ENCODE data around the gene PLXNA4. TPM values are rescaled to one million over a fixed set of nuclear protein-coding genes. Genes with fewer than 3 reads are reported as not detected.

The PLXNA4 gene
- total RNA-seq, 4 donors from 2014 or later = 4.8 to 19.7 (median 10.7) TPM

DNA sequence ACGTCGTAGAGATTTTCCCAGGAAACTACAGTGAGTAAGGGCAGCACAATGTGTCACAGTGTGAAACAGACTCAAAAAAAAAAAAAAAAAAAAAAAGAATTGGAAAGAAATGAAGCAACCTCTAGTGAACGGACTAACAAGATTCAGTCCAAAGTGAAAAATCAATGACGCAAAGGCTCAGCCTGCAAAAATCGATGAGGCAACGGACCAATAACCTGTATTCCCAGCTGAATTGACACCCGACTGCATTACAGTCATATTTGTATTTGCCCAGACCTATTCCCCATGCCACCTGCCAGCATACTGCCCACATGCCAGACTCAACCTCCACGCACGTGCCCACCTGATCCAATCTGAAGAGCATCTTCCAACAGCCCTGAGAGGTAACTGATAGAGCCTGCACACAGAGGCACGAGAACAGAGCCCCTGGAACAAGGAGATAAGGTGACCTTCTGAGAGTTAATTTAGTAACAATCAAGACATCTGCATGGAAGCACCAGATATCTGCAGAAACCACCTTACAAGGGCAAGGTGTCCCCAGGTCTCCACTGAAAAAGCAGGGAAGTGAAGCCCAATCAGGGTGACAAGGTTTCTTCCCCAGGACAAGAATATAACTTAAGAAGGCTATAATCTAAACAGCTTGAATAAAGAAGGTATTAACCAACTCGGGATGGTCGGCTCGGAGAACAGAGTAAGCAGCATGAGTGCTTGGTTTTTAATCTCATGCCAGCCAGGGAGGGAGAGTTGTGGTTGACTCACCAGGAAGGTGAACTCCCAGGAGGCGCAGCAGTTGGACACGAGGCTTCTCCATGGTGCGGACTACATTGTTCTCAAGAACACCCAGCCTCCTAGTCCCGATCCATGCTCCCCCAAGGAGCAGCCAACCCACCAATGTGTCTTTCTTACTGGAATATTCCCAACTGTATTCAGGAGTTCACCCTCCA, 48.5 kb downstream of the PLXNA4 start:
- Histone ChIP-seq H3K27me3 (no peaks in the 10 kb centered on the region), H3K4me1 (no peaks in the 10 kb centered on the region), H3K36me3 (no peaks in the 10 kb centered on the region), H3K9me3 (no peaks in the 10 kb centered on the region), H3K27ac (no peak overlapping the region), H3K4me3 (no peak overlapping the region)
- WGBS, 2 donors (ENCODE audit: low coverage in 1 of 2) = 82 to 94% methylated on average over 12 to 14 of the region's 17 CpGs
- ATAC-seq = no peak
- no peak for TF ChIP-seq POLR2AphosphoS5 (IDR thresholded peaks at IDR 0.05)

DNA sequence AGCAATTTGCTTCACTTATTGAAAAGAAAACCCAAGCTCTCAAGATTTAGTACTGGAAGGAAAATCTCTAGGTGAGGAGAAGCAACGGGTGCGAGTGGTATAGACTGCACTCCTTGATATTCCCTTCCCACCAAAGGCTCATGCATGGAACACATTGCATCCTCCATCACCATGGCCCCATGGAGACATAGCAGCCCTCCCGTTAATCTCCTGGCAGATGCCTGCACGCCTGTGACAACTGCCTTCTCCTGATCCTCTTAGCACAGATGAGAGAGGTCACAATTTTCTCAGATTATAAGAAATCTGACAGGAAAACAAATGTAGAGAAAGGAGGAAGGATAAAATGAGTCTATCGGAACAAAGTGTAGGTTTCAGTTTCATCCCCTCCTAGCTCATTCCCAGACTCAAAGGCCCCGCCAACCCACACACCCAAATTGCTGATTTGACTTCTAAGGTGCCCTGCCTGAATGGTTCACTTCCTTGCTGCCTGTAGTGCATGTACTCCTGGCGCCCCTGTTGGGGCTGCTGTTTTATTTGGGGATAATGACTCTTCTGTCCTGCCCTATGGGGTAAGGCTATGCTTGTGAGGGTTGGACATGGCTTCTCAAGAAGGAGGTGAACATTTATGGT, 50.0 kb downstream of the PLXNA4 start:
- H3K4me1 ChIP-seq = no peaks in the 10 kb centered on the region
- WGBS, 2 donors (ENCODE audit: low coverage in 1 of 2) = 74 to 94% methylated on average over 5 to 6 of the region's 7 CpGs
- TF ChIP-seq POLR2A (IDR thresholded peaks at IDR 0.05) (no peak), EP300 (IDR thresholded peaks at IDR 0.05) (no peak), POLR2AphosphoS5 (IDR thresholded peaks at IDR 0.05) (no peak)
- TF ChIP-seq, protein P1, sequence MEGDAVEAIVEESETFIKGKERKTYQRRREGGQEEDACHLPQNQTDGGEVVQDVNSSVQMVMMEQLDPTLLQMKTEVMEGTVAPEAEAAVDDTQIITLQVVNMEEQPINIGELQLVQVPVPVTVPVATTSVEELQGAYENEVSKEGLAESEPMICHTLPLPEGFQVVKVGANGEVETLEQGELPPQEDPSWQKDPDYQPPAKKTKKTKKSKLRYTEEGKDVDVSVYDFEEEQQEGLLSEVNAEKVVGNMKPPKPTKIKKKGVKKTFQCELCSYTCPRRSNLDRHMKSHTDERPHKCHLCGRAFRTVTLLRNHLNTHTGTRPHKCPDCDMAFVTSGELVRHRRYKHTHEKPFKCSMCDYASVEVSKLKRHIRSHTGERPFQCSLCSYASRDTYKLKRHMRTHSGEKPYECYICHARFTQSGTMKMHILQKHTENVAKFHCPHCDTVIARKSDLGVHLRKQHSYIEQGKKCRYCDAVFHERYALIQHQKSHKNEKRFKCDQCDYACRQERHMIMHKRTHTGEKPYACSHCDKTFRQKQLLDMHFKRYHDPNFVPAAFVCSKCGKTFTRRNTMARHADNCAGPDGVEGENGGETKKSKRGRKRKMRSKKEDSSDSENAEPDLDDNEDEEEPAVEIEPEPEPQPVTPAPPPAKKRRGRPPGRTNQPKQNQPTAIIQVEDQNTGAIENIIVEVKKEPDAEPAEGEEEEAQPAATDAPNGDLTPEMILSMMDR (IDR thresholded peaks at IDR 0.05) = no peak
- H3K27ac ChIP-seq = no peak overlapping the region
- H3K4me3 ChIP-seq = no peak overlapping the region
- no peaks in the 10 kb centered on the region for H3K27me3 ChIP-seq
- H3K36me3 ChIP-seq = no peaks in the 10 kb centered on the region
- no peaks in the 10 kb centered on the region for H3K9me3 ChIP-seq
- ATAC-seq = no peak

DNA sequence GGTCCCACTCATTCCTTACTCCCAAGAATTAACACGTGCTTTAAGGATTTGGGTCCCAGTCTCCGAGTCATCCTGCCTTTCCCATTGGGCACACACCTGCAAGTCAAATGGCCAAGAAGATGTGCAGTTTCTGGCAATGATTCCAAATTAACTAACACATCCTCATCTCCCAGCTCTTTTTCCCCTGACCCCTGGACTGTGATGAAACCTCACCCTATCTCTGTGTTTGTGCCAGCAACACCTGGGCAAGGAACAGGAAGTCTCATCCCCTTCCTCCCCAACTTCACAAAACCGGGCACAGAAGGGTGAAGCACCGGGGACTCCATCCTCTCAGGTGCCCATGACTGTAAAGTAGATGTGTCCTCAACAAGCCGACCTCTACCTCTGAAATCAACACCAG, 54.8 kb downstream of the PLXNA4 start:
- no peak overlapping the region for H3K27ac ChIP-seq
- no peaks in the 10 kb centered on the region for H3K9me3 ChIP-seq
- WGBS, 2 donors (ENCODE audit: low coverage in 1 of 2) = 53% methylated on average over 2 of the region's 5 CpGs; no CpG with 5 or more reads in 1 of the 2 donors
- H3K4me1 ChIP-seq = peaks cover 0 to 17% (median 0%) of the 10 kb centered on the region in 3 donors
- H3K27me3 ChIP-seq = no peaks in the 10 kb centered on the region
- TF ChIP-seq EP300 (IDR thresholded peaks at IDR 0.05) = no peak
- no peak for TF ChIP-seq POLR2A (IDR thresholded peaks at IDR 0.05)
- no peak for ATAC-seq
- no peak overlapping the region for H3K4me3 ChIP-seq
- H3K36me3 ChIP-seq = no peaks in the 10 kb centered on the region

DNA sequence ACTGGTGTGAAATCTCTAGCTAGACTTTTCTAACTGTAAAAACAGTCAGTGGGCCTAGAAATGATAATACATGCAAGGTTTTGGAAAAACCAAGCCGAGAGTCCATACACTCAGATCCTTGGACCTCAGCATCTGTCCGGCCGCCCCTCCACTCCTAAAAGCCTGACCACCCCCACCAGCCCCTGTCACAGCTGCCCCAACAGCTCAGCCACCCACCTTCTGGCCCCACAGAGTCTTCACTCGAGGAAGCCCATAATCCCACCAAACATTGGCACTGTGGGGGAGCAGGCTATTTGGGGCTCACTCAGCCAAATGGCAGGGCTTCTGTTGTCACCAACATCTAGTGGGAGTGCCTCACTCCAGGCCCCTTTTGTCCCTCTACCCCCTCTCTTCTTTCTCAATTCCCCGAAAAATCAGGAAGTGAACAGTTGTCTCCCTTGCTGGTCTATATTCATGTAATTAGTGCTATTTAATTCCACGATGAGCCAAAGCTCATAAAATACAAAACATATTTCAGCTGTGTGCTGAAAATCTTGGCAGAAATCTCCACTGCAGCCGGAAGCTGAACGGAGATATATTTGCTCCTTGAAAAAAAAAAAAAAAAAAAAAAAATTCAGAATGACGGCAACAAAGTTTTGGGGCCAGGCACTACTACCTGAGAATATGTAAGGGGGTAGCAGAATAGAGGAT, 55.5 kb downstream of the PLXNA4 start:
- Histone ChIP-seq H3K27me3 (no peaks in the 10 kb centered on the region), H3K9me3 (no peaks in the 10 kb centered on the region), H3K4me3 (no peak overlapping the region), H3K4me1 (peaks cover 0 to 21% (median 0%) of the 10 kb centered on the region in 3 donors), H3K27ac (no peak overlapping the region), H3K36me3 (no peaks in the 10 kb centered on the region)
- no peak for ATAC-seq
- WGBS, 2 donors (ENCODE audit: low coverage in 1 of 2) = 23 to 57% methylated on average over 3 to 8 of the region's 9 CpGs
- TF ChIP-seq EP300 (IDR thresholded peaks at IDR 0.05) (no peak), POLR2A (IDR thresholded peaks at IDR 0.05) (no peak), POLR2AphosphoS5 (IDR thresholded peaks at IDR 0.05) (no peak)
- TF ChIP-seq, protein P1 (IDR thresholded peaks at IDR 0.05) = no peak

DNA sequence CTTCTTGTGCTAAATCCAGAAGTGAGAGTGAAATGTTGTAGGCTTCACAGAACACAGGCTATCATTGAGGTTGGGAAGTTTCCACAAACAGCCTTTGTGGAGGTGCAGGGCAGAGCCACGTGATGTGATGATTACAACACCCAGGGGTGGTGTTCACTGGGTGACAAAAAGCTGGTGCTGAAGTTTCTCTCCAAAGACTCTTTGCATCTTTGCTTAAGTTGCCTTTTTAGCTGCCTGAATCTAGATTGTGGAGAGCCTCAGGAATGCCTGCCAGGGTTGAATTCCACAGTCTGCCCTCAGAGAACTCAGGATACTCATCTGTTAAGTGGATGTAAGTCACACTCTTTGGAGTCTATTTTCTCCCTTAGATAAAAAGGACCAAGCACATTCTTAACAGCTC, 56.3 kb downstream of the PLXNA4 start:
- WGBS, 2 donors (ENCODE audit: low coverage in 1 of 2) = 20 to 75% methylated on average over 1 of the region's 1 CpG
- TF ChIP-seq, protein P1 (IDR thresholded peaks at IDR 0.05) = no peak
- TF ChIP-seq POLR2AphosphoS5 (IDR thresholded peaks at IDR 0.05) = no peak
- TF ChIP-seq POLR2A (IDR thresholded peaks at IDR 0.05) = no peak
- no peak for TF ChIP-seq EP300 (IDR thresholded peaks at IDR 0.05)
- no peak overlapping the region for H3K4me3 ChIP-seq
- no peak for ATAC-seq
- H3K9me3 ChIP-seq = no peaks in the 10 kb centered on the region
- no peak overlapping the region for H3K27ac ChIP-seq
- peaks cover 0 to 21% (median 0%) of the 10 kb centered on the region in 3 donors for H3K4me1 ChIP-seq
- no peaks in the 10 kb centered on the region for H3K36me3 ChIP-seq
- no peaks in the 10 kb centered on the region for H3K27me3 ChIP-seq

Measured in gastroesophageal sphincter (tissue), 4 donors.